Mucosa of stomach (tissue), 1 donor: Measurements from ENCODE around the gene RAPGEF5.

Experiments used
- H3K27me3 ChIP-seq: one replicate; pipeline ENCODE4 v1.7.0; 2013; ENCODE audit warnings: mild to moderate bottlenecking, low read length; ENCODE audit not compliant: control insufficient read depth, insufficient read depth
- H3K36me3 ChIP-seq: one replicate; pipeline ENCODE4 v1.7.0; 2013; ENCODE audit warnings: low read length; ENCODE audit not compliant: control insufficient read depth, insufficient read depth
- H3K4me1 ChIP-seq: one replicate; pipeline ENCODE4 v1.7.0; 2013; ENCODE audit warnings: mild to moderate bottlenecking, low read length; ENCODE audit not compliant: control insufficient read depth, insufficient read depth
- H3K4me3 ChIP-seq: one replicate; pipeline ENCODE4 v1.7.0; 2013; ENCODE audit warnings: low read length
- H3K9ac ChIP-seq: one replicate; pipeline ENCODE4 v1.7.0; 2013; ENCODE audit warnings: mild to moderate bottlenecking, low read length, moderate library complexity
- H3K9me3 ChIP-seq: one replicate; pipeline ENCODE4 v1.7.0; 2013; ENCODE audit warnings: mild to moderate bottlenecking, low read length, moderate library complexity; ENCODE audit not compliant: control insufficient read depth
- donor health status: Pancreatic carcinoma.

RAPGEF5 gene

DNA sequence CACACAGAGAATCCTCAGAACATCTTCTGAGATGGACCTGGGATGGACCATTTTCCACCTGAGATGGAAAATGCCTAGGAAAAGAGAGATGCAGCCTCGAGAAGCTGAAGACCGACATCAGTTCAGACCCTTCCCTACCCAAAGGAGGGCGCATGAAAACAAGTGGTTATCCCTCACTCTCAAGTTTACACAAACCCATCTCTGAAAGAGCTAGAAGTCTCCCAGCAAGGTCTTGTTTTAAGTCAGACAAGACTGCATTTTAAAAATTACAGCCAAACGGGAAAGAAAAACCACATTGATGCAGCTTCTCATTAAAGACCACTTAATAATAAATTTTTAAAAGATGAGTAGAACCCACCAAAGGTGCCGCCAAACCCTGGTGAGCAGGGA lies 1.3 kb downstream of the RAPGEF5 start:
- Histone ChIP-seq H3K27me3 (no peaks in the 10 kb centered on the region), H3K9me3 (peaks cover 5% of the 10 kb centered on the region), H3K36me3 (no peaks in the 10 kb centered on the region), H3K9ac (peak overlapping the region; percentile 47), H3K4me1 (peaks cover 26% of the 10 kb centered on the region), H3K4me3 (peak overlapping the region; percentile 3)

DNA sequence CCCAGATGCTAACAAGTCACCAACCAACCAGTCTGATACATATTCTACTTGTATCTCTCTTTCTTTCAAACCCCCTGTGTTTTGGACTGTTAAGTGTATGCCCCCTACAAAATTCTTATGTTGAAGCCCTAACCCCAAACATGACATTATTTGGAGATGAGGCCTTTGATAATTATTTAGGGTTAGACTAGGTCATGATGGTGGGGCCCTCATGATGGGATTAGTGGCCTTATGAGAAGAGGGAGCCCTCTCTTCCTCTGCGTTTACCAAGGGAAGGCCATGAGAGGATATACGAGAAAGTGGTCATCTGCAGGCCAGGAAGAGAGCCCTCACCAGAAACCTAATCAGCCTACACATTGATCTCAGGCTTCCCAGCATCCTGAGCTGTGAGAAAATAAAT lies 2.5 kb downstream of the RAPGEF5 start:
- H3K4me1 ChIP-seq, result peaks cover 34% of the 10 kb centered on the region
- peaks cover 5% of the 10 kb centered on the region for H3K9me3 ChIP-seq
- H3K9ac ChIP-seq, result no peak overlapping the region
- no peaks in the 10 kb centered on the region for H3K27me3 ChIP-seq
- H3K4me3 ChIP-seq, result no peak overlapping the region
- no peaks in the 10 kb centered on the region for H3K36me3 ChIP-seq

DNA sequence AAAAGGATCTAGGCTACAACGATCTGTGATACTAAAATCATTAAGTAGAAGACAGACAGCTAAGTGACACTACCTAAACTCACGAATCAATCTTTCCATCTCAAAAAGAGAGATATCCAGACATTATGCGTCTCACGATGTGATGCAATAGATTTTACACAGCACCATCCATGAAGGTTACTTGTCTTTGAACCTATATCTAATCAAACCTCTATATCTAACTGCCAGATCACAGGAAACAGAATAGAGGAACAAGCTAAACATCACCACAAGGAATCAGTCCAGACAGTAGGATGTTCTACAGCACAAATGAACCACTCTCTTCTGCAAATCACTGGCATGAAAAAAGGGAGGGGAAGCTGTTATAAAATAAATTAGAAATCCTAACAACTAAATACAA lies 4.1 kb downstream of the RAPGEF5 start:
- Histone ChIP-seq H3K4me3 (no peak overlapping the region), H3K9me3 (peaks cover 5% of the 10 kb centered on the region), H3K9ac (no peak overlapping the region), H3K4me1 (peaks cover 41% of the 10 kb centered on the region), H3K36me3 (no peaks in the 10 kb centered on the region), H3K27me3 (no peaks in the 10 kb centered on the region)

DNA sequence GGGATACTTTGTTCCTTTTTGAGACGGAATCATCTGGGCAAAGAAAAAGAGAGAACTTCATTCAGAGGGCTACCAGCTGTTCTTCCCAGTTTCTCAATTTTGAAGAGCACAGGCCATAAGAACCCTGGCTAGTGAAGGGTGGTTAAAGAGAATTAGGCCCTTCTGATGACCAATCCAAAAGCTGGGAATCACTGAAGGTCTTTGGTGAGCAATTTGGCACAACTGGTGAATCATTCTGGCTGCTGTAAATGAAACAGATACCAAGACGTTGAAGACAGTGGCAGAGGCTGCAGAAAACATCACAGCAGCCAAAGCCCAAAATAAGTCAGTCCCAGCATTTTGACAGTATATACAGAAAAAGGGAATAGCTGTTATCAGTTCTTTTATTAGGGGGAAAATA lies 5.1 kb downstream of the RAPGEF5 start:
- peaks cover 36% of the 10 kb centered on the region for H3K4me1 ChIP-seq
- H3K9ac ChIP-seq, result no peak overlapping the region

DNA sequence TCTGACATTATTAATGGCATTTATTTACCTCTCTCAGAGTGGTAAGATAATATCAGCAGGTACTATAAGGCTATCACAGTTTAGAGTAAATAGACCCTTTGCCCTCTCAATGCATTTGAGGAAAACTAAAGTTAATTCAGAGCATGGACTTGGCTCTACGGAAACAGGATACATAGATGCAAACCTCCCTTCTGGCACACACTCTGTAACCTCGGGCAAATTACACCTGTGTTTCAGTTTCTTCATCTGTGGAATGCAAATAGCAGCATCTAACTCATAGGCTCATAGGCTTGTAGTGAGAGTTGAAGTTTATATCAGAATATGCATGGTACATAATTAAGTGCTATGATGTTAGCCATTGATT lies 5.6 kb downstream of the RAPGEF5 start:
- H3K4me1 ChIP-seq, result peaks cover 36% of the 10 kb centered on the region
- no peaks in the 10 kb centered on the region for H3K27me3 ChIP-seq
- H3K4me3 ChIP-seq, result no peak overlapping the region
- no peaks in the 10 kb centered on the region for H3K36me3 ChIP-seq
- peaks cover 5% of the 10 kb centered on the region for H3K9me3 ChIP-seq
- H3K9ac ChIP-seq, result no peak overlapping the region

More for the DNA sequence above, 5.1 kb downstream of the RAPGEF5 start:
- no peaks in the 10 kb centered on the region for H3K36me3 ChIP-seq
- H3K9me3 ChIP-seq, result peaks cover 5% of the 10 kb centered on the region
- no peak overlapping the region for H3K4me3 ChIP-seq
- no peaks in the 10 kb centered on the region for H3K27me3 ChIP-seq

DNA sequence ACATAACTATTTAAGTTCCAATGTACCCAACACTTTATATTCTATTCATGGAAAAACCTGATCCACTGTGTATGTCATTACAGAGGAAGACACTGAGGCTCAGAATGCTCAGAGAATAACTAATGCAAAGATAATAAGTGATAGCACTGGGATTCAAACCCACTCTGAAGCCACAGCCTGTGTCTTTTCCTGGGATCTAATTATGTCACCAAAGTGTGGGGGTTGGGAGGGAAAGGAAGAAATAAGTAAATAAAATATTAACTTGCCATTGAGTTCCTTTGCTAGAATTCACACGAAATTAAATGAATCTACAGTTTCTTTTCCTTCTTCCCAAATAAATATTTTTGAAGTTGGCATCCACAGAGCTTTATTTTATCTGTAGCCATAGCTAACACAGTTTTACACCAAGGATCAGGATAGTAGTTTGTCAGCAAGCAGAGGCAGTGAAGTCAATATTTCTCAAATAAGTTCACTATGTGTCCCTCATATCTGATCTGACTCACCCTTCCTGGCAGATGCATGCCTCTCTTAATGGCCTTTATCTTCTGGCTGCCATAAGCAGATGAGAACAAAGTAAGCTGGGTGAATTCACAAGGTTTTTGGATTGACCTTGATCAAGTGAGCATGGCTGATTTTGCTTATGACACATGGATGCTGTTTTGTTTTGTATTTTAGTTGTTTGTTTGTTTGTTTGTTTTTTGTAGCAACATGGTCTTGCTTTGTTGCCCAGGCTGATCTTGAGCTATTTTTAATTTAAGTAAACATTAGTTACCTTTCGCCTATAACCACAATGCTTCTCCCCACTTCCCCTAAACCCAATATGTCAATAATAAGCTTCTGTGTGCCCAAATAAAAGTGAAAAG lies 6.3 kb downstream of the RAPGEF5 start:
- Histone ChIP-seq H3K9me3 (peaks cover 5% of the 10 kb centered on the region), H3K27me3 (no peaks in the 10 kb centered on the region), H3K4me1 (peaks cover 40% of the 10 kb centered on the region), H3K9ac (no peak overlapping the region), H3K4me3 (no peak overlapping the region), H3K36me3 (no peaks in the 10 kb centered on the region)

DNA sequence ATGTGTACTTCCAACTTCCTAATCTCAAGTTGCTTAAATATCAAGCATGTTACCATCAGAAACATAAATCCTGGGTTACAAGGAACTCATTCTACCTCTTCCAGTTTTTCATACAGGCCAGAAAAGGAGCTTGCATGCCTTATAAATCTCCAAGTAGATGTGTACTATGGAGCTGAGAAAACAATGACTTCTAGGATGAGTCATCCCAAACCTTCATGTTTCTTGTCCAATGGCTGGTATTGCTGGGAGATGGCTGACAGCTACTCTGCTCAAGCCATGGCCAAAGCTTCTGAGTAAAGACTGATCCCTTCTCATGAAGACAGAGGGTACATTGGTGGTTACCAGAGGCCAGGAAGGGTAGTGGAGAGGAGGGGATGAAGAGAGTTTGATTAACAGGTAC lies 8.6 kb downstream of the RAPGEF5 start:
- Histone ChIP-seq H3K9ac (no peak overlapping the region), H3K4me3 (no peak overlapping the region), H3K9me3 (no peaks in the 10 kb centered on the region), H3K4me1 (peaks cover 39% of the 10 kb centered on the region), H3K36me3 (no peaks in the 10 kb centered on the region), H3K27me3 (no peaks in the 10 kb centered on the region)

DNA sequence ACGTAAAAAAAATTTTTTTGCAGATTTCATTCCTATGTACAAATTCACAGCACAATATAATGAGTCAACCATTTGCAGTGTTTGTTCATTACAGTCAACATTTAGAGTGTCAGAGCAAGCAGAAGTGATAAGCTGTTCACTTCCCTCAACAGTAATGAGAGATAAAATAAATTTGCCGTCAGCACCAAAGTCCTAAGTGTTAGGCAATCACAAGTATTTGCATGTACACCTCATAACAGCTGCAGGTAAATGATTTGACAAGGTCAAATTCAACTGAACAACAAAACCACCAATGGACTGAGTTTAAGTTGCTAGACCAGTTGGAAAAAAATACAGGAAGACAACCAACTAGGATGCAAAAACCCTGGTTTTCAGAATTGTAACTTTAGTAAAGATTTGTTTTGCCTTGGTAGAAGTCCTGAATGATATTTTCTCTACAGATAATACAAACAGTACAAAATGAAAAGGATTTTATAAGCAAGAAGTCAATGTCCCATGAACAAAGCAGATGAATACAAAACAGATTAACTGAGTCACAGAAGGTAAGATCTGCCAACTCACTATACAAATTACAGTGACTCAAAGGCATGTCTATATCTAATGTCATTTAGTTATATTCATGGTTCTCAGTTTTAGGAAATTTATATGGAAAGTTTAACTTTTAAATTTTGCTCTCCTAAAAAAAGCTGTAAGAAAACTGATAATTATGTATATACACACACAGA lies 10.4 kb downstream of the RAPGEF5 start:
- H3K9me3 ChIP-seq, result no peaks in the 10 kb centered on the region
- H3K4me1 ChIP-seq, result peaks cover 38% of the 10 kb centered on the region
- H3K4me3 ChIP-seq, result no peak overlapping the region
- no peaks in the 10 kb centered on the region for H3K27me3 ChIP-seq
- no peaks in the 10 kb centered on the region for H3K36me3 ChIP-seq
- no peak overlapping the region for H3K9ac ChIP-seq

DNA sequence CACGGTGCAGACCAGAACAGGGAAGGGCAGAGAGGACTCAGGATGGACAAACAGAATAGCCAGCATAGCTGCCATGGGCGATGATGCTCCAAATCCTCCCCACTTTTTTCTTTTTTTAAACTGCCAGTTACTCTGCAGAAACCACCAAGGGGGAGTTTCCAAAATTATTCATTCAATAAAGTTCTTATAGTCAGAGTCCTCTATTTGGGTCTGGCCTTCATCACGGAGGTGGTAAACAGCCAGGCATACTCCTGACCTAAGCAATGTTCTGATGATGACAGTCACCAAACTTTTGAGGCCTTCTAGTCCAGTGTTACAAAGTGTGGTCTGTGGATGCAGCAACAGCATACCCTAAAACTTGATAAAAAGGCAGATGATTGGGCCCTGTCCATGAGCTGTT lies 12.3 kb downstream of the RAPGEF5 start:
- Histone ChIP-seq H3K27me3 (no peaks in the 10 kb centered on the region), H3K36me3 (no peaks in the 10 kb centered on the region), H3K4me1 (peaks cover 37% of the 10 kb centered on the region), H3K9ac (no peak overlapping the region), H3K9me3 (no peaks in the 10 kb centered on the region), H3K4me3 (no peak overlapping the region)

DNA sequence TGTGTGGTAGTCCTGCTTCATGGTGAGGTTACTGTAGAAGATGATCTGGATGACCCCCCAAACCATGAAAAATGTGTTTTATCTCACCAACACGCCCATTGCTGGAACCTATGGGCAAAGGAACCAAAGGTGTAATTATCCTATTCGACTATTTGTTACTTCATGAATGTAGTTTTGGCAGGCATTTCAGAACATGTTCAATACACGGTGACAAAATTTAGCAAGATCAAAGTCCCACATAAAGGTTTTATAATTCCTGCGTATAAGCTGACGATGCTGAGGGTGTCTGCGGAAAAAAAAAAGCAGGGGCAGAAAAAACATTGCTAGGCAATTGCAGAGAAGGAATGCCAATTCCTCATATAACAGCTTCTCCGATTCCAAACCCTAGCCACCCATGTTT lies 13.3 kb downstream of the RAPGEF5 start:
- Histone ChIP-seq H3K27me3 (no peaks in the 10 kb centered on the region), H3K9ac (no peak overlapping the region), H3K4me3 (no peak overlapping the region), H3K36me3 (no peaks in the 10 kb centered on the region), H3K4me1 (peaks cover 36% of the 10 kb centered on the region), H3K9me3 (no peaks in the 10 kb centered on the region)

DNA sequence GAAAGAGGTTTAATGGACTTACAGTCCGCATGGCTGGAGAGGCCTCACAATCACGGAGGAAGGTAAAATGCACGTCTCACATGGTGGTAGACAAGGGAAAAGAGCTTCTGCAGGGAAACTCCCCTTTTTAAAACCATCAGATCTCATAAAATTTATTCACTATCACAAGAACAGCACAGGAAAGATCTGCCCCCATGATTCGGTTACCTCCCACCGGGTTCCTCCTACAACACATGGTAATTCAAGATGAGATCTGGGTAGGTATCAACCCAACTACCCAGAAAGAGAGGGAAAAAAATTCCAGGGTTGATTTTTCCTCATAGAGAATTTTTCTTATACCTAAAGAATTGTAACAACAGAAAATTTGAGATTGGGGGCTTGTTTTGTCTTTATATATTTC lies 13.9 kb downstream of the RAPGEF5 start:
- peaks cover 31% of the 10 kb centered on the region for H3K4me1 ChIP-seq
- H3K9ac ChIP-seq, result no peak overlapping the region
- no peaks in the 10 kb centered on the region for H3K36me3 ChIP-seq
- no peak overlapping the region for H3K4me3 ChIP-seq
- H3K9me3 ChIP-seq, result no peaks in the 10 kb centered on the region
- H3K27me3 ChIP-seq, result no peaks in the 10 kb centered on the region

DNA sequence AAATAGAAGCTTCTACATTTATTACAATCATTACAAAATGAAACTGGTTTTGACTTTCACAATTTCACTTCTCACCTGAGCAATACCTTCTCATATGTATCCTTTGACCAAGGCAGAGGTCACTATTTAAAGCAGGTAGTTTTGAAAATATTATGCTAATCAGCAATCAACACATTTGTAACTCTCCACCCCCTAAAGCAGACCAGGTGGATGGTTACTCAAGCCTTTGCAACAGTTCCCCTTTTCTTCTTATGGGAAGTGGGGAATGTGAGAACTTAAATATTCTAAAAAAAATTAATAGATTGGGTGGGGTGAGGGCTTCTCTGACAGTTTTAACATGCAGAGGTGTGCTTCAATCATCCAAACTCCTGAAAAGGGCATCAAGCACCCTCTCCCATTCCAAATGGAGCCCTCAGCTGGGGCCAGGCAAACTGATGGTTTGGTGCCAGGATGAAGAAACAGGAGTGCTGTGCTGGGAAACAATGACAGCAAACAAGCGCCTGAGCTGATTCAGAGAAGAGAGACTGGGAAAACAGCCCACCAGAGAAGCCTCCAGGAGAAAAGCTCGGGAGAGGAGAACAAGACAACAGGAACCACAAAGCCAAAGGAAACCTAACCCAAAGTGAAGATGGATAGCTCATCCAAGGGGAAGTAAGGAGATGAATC lies 17.1 kb downstream of the RAPGEF5 start:
- H3K4me1 ChIP-seq, result peaks cover 20% of the 10 kb centered on the region
- H3K36me3 ChIP-seq, result no peaks in the 10 kb centered on the region
- no peaks in the 10 kb centered on the region for H3K27me3 ChIP-seq
- H3K9ac ChIP-seq, result no peak overlapping the region
- no peak overlapping the region for H3K4me3 ChIP-seq
- no peaks in the 10 kb centered on the region for H3K9me3 ChIP-seq
